ENCODE measurements around the gene FOXO3. TPM values are rescaled to one million over a fixed set of nuclear protein-coding genes. Genes with fewer than 3 reads are reported as not detected.
A peak's percentile ranks its signal among the peaks of the same experiment; 100 is the strongest.
"Not testable (repeated sequence)": the region's sequence is repeated elsewhere in the genome, so short reads cannot be mapped to it uniquely, and the experiment has no call there.

The FOXO3 gene
- total RNA-seq, 2 experiments from 2014 or later = 7.5 to 9.0 TPM

- no peak for ATAC-seq
- no peak overlapping the region for H3K4me3 Mint-ChIP-seq
- H3K36me3 Mint-ChIP-seq (ENCODE audit: low read depth) = peaks cover 12% of the 10 kb centered on the region
- intact Hi-C loops (cut with micrococcal nuclease) = no loop called here
- DNase-seq = no peak
- H3K27me3 Mint-ChIP-seq = no peaks in the 10 kb centered on the region
- no peak overlapping the region for H3K27ac Mint-ChIP-seq
- ChIA-PET POLR2A (no interaction called here), CTCF (no interaction called here)
- no peak for TF ChIP-seq CTCF (IDR thresholded peaks at IDR 0.05)
- H3K9me3 Mint-ChIP-seq = no peaks in the 10 kb centered on the region
- H3K4me1 Mint-ChIP-seq (ENCODE audit: low read depth) = peaks cover 14% of the 10 kb centered on the region
These were observed 99.5 kb downstream of the FOXO3 start for GRCh38 chr6:108660251-108660650.

- Mint-ChIP-seq H3K9me3 (no peaks in the 10 kb centered on the region), H3K4me1 (ENCODE audit: low read depth) (peaks cover 22% of the 10 kb centered on the region)
- TF ChIP-seq CTCF (IDR thresholded peaks at IDR 0.05) = no peak
These were observed 100.7 kb downstream of the FOXO3 start for GRCh38 chr6:108661430-108661829.

GRCh38 chr6:108661982-108662381, 101.3 kb downstream of the FOXO3 start:
- no peaks in the 10 kb centered on the region for H3K27me3 Mint-ChIP-seq
- TF ChIP-seq CTCF (IDR thresholded peaks at IDR 0.05) = no peak
- ATAC-seq (no peak), DNase-seq (no peak)
- peaks cover 12% of the 10 kb centered on the region for H3K36me3 Mint-ChIP-seq (ENCODE audit: low read depth)
- intact Hi-C loops (cut with micrococcal nuclease) = no loop called here
- ChIA-PET CTCF (no interaction called here), POLR2A (no interaction called here)
- no peaks in the 10 kb centered on the region for H3K9me3 Mint-ChIP-seq
- H3K27ac Mint-ChIP-seq = no peak overlapping the region
- peaks cover 28% of the 10 kb centered on the region for H3K4me1 Mint-ChIP-seq (ENCODE audit: low read depth)
- H3K4me3 Mint-ChIP-seq = no peak overlapping the region

More at GRCh38 chr6:108661430-108661829, 100.7 kb downstream of the FOXO3 start:
- ATAC-seq (peak; percentile 35), DNase-seq (no peak)
- ChIA-PET POLR2A (no interaction called here), CTCF (no interaction called here)
- intact Hi-C loops (cut with micrococcal nuclease) = no loop called here
- Mint-ChIP-seq H3K4me3 (no peak overlapping the region), H3K27me3 (no peaks in the 10 kb centered on the region), H3K27ac (no peak overlapping the region), H3K36me3 (ENCODE audit: low read depth) (peaks cover 12% of the 10 kb centered on the region)

- ATAC-seq (no peak), DNase-seq (no peak)
- Mint-ChIP-seq H3K4me1 (ENCODE audit: low read depth) (peaks cover 35% of the 10 kb centered on the region), H3K27me3 (no peaks in the 10 kb centered on the region), H3K36me3 (ENCODE audit: low read depth) (peaks cover 14% of the 10 kb centered on the region), H3K27ac (no peak overlapping the region), H3K9me3 (no peaks in the 10 kb centered on the region), H3K4me3 (no peak overlapping the region)
- POLR2A ChIA-PET = no interaction called here
- intact Hi-C loops (cut with micrococcal nuclease) = no loop called here
- TF ChIP-seq CTCF (IDR thresholded peaks at IDR 0.05) = no peak
- CTCF ChIA-PET = no interaction called here
These were observed 102.0 kb downstream of the FOXO3 start for GRCh38 chr6:108662702-108663101.

- peaks cover 44% of the 10 kb centered on the region for H3K4me1 Mint-ChIP-seq (ENCODE audit: low read depth)
- intact Hi-C loops (cut with micrococcal nuclease); H3K4me3 Mint-ChIP-seq: not testable (repeated sequence)
These were observed 102.9 kb downstream of the FOXO3 start for GRCh38 chr6:108663494-108664064.

More at GRCh38 chr6:108663494-108664064, 102.9 kb downstream of the FOXO3 start:
- H3K27ac Mint-ChIP-seq, POLR2A ChIA-PET, DNase-seq, CTCF ChIA-PET, ATAC-seq, H3K27me3 Mint-ChIP-seq, H3K9me3 Mint-ChIP-seq: not testable (repeated sequence)
- peaks cover 18% of the 10 kb centered on the region for H3K36me3 Mint-ChIP-seq (ENCODE audit: low read depth)

All from activated CD8-positive, alpha-beta T cell treated with anti-CD3 and anti-CD28 coated beads for 36 hours (primary cell).